ENCODE data around the gene FTH1.
"Not testable (repeated sequence)": the region's sequence is repeated elsewhere in the genome, so short reads cannot be mapped to it uniquely, and the experiment has no call there.

Gene FTH1

DNA sequence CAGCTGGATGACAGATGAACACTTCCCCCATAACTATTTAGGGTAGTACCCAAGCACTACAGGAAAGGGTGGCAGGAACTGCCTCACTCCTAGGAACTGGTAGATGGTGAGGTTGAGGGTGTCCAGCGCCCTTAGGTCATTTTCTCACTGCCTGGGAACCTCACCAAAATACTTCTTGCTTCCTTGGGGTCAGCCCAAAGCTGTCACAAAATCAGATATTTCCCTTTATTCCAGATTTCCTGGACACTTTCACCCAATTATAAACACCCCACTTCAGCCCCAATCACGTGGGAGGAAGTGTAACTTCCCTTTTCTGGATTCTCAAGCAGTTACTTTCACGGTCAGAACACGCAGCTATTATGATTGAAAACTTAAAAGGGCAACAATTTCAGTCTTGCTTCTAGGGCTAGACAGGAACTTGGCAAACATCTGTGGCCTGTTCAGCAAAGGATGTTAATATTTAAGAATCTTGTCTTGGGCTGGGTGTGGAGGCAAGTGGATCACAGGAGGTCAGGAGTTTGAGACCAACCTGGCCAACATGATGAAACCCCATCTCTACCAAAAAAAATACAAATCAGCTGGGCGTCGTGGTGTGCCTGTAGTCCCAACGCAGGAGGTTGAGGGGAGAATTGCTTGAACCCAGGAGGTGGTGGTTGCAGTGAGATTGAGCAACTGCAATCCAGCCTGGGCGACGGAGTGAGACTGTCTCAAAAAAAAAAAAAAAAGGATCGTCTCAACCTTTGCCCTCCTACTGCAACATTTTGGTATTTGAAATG lies 4.0 kb downstream of the FTH1 start:
- DNase-seq: peak; percentile 43

DNA sequence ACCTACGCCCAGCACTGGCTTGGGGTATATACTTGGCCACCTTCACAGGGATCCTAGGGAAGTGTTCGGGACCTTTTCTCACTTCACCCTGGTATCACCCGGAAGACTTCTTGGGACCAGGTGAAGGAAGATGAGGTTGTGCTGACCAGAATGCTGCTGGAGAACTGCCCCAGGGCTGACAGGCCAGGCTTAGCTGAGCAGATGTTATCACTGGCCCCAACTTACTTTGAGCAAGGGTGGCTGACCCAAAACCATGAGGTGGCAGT lies 4.5 kb downstream of the FTH1 start:
- DNase-seq: no peak

DNA sequence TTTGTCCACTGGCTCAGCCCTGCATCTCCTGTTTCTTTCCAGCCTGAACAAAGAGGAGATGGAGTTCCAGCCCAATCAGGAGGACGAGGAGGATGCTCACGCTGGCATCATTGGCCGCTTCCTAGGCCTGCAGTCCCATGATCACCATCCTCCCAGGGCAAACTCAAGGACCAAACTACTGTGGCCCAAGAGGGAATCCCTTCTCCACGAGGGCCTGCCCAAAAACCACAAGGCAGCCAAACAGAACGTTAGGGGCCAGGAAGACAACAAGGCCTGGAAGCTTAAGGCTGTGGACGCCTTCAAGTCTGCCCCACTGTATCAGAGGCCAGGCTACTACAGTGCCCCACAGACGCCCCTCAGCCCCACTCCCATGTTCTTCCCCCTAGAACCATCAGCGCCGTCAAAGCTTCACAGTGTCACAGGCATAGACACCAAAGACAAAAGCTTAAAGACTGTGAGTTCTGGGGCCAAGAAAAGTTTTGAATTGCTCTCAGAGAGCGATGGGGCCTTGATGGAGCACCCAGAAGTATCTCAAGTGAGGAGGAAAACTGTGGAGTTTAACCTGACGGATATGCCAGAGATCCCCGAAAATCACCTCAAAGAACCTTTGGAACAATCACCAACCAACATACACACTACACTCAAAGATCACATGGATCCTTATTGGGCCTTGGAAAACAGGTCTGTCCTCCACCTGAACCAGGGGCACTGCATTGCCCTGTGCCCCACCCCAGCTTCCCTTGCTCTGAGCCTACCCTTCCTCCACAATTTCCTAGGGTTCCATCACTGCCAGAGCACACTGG lies 5.0 kb downstream of the FTH1 start:
- DNase-seq: no peak

DNA sequence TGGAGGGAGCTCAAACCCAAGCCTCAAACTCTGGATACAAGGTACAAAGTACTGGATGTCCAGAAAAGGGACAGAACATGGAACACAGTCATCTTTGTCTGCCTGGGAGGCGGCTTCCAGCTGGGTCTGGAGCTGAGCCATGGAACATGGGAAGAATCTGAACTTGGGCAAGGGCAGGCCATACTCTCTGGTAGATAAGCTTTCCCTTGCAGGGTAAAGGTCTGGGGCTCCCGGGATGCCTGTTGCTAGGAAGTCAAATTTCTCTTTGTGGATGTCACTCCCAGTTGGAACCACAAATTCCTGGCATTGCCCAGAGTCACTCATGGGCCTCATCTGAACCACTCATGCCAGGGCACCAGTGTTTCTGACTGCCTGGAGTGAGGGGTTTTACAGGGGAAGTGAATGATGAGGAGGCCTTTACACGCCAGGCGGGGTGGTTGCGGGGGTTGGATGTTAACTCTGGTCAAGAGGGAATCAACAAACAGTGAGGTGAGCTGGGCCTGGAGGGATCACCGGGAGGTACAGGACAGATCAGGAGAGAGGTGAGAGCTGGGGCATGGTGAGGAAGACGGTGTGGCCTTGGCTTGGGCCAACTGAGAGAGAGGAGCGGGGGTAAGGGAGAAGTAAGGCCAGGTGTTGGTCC lies 5.7 kb downstream of the FTH1 start:
- DNase-seq: no peak

DNA sequence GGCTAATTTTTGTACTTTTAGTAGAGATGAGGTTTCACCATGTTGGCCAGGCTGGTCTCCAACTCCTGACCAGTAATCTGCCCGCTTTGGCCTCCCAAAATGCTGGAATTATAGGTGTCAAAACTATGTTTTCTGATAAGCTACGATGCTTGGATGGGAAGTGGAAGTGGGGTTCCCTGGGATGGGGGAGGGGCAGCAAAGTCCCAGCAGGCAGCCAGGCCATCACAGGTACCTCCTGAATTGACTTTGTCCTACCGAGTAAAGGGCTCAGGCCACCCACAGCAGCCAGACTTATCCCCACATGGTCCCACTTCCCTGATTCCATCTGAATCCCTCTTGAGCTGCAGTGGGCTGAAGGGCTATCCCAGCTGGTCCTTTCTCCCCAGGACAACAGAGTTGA lies 6.9 kb downstream of the FTH1 start:
- no peak for DNase-seq

DNA sequence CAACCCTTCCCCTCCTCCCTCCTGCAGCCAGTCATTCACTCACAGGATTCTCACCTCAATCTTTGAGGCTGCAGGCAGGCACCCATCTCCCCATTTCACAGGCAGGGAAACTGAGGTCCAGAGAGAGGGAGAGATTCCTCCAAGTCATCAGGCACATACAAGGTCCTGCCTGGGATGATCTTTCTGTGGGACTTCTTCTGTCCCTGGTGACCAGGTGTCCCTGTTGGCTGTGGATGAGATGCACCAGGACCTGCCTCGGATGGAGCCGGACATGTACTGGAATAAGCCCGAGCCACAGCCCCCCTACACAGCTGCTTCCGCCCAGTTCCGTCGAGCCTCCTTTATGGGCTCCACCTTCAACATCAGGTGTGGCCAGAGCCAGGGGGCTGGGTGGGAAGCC lies 7.8 kb downstream of the FTH1 start:
- DNase-seq: no peak

DNA sequence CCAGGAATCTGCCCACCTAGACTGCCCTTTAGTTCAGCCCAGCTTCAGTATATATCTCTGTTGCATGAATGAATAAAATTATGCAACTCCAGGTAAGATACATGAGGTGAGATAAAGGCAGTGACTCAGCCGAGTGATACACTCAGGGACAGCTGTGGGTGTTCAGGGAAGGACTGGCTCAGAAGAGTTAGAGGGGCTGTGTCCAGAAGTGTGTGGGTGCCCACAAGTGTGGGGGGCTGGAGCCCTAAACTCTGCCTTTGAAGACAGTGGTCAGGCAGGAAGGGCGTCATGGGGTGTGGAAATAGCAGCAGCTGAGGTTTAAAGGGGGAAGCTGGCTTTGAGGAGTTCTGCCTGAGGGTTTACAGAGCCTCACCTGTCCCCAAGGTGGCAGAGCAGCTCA lies 8.3 kb downstream of the FTH1 start:
- no peak for DNase-seq

DNA sequence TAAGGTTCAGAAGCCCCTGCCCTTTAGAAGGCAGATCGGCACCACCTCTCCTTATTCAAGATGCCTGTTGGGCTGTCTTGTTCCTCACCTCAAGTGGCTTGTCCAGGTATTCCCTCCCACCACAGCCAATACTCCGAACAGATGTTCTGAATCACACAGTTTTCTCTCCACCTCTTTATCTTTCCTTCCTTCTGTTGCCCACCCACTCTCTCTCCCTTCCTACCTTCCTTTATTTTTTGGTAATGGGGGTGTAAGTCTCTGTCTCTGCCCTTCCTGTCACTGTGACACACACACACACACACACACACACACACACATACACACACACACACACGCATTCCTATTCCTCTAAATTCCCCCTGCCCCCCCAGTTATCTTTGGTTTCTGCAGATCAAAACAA lies 8.8 kb downstream of the FTH1 start:
- no peak for DNase-seq

DNA sequence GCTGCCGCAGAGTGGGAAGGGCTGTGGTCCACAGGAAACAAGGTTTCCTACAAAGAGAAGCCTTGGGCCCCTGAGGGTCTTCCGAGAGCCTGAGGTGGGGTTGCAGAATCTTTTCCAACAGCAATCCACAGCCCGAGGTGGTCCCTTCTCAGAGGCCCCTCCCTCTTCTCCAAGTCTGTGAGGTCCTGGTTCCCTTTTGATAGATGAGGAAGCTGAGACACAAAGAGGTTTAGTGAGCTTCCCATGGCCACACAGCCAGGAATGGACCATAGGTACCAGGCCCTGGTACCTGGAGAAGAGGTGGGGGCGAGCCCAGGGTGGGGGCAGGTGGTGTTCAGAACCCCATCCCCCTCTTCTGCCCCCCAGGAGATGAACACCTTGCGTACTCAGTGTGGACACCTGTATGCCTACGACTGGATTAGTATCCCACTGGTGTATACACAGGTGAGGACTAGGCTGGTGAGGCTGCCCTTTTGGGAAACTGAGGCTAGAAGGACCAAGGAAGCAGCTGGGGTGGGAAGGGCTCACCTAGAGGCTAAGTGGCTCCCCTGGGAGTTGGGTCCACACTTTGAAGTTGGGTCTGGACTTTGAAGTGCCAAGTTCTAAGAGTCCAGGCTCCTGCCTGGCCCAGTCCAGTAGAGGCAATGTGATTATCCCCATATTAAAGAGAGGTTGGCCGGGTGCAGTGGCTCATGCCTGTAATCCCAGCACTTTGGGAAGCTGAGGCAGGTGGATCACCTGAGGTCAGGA lies 10.2 kb downstream of the FTH1 start:
- no peak for DNase-seq

DNA sequence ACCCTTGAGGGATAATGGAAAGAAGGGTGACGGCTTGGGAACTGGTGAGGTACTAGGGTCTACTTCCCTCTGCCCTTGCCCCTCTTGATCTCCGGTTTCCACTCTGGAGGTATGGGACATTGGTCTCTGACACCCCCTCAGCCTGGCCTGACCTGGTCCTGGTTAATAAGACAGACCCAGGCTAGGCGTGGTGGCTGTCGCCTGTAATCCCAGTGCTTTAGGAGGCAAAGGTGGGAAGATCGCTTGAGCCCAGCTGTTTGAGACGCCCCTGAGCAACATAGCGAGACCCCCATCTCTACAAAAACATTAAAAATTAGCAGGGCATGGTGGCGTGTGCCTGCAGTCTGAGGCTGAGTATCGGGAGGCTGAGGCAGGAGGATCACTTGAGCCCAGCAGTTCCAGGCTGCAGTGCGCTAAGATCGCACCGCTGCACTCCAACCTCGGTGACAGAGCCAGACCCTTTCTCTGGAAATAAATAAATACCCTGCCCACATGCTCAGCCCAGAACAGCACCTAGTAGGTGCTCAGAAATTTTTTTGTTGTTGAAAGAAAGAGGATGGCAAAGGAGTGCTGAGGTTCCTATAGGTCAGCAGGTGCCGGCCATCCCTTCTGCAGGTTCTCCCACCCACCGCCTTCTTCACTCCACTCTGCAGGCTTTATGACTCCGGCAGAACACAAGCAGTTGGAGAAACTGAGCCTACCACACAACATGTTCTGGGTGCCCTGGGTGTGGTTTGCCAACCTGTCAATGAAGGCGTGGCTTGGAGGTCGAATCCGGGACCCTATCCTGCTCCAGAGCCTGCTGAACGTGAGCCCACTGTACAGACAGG lies 11.0 kb downstream of the FTH1 start:
- DNase-seq: no peak

DNA sequence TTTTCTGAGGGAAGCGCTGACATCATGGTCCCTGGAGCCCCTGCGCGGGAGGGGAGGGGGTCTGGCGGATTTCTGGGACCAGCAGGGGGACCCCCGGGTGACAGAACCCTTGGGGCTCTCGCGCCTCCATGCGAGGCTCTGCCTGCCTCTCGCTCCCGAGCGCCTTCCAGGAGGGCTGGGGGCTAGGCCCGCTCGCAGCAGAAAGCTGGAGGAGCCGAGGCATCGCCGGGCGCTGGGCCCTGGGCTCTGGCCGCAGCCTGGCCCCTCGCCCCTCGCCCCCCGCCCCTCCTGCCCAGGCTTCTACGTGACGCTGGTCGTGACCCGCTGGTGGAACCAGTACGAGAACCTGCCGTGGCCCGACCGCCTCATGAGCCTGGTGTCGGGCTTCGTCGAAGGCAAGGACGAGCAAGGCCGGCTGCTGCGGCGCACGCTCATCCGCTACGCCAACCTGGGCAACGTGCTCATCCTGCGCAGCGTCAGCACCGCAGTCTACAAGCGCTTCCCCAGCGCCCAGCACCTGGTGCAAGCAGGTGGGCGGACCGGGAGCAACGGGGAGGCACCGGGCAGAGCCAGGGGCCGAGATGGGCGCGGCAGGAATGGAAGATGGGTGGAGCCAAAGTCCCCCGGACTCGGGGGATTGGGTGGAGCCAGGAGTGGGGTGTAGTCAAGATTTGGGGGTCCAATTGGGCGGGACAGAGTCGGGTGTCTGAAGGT lies 11.9 kb downstream of the FTH1 start:
- peak; percentile 27 for DNase-seq

DNA sequence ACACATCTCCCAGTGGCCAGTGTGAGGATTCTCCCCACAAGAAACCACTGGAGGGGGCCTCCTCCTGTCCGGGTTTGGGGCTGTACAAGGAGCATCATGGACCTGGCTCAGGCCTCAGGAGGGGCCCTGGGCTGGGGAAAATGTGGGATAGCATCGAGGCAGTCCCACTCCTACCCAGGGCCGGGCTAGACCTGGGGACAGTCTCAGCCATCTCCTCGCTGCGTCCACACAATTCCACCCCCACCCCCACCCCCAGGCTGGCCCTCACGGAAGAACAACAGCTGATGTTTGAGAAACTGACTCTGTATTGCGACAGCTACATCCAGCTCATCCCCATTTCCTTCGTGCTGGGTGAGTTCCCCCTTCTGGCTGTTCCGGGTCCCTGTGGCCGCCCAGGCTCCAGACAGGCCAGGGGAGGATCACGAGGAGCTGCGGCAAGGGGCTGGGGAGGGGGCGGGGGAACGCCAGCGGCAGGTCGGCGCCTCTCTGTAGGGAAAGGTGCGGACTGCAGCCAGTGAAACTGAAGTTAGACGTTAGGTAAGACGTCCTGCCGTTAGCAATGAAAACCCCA lies 12.5 kb downstream of the FTH1 start:
- no peak for DNase-seq

DNA sequence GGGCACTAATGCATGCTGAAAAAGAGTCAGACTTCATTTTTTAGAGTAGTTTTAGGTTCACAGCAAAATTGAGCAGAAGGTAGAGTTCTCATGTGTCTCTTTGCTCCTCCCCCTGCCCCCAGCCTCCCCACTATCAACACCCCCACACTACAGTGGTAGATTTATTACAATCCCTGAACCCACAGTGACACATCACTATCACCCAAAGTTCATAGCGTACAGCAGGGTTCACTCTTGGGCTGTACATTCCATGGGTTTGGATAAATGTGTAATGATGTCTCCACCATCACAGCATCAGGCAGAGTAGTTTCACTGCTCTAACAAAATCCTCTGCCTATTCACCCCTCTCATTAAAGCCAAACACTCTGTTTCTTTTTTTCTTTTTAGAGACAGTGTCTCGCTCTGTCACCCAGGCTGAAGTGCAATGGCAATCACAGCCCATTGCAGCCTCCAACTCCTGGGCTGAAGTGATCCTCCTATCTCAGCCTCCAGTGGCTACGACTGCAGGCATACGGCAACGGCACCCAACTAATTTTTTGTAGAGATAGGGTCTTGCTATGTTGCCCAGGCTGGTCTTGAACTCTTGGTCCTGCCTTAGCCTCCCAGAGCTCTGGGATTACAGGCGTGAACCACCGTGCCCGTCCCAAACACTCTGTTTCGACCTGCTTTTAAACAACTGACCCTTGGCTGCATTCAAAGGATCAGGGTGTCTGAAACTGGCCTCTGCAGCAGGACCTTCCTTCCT lies 13.2 kb downstream of the FTH1 start:
- DNase-seq: no peak

DNA sequence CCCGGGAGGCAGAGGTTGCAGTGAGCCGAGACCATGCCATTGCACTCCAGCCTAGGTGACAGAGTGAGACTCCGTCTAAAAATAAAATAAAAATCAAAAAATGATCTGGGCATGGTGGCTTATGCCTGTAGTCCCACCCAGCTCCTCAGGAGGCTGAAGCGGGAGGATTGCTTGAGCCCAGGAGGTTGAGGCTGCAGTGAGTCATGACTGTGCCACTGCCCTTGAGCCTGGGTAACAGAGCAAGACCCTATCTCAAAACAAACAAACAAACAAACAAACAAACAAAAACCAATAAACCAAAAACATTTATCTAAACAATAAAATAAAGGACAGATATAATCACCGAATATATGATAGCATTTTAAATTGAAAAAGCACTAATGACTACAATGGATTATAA lies 13.8 kb downstream of the FTH1 start:
- DNase-seq: not testable (repeated sequence)

DNA sequence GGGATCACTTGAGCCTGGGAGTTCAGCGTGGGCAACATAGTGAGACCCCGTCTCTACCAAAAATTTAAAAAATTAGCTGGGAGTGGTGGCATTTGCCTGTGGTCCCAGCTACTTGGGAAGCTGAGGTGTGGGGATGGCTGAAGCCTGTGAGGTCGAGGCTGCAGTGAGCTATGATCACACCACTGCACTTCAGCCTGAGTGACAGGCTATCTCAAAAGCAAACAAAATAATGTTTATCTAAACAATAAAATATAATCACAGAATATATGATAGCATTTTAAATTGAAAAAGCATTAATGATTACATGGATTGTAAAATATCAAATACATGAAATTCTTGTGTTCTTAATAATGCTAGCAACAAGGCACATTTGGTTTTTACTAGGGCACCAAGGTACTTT lies 14.6 kb downstream of the FTH1 start:
- no peak for DNase-seq

DNA sequence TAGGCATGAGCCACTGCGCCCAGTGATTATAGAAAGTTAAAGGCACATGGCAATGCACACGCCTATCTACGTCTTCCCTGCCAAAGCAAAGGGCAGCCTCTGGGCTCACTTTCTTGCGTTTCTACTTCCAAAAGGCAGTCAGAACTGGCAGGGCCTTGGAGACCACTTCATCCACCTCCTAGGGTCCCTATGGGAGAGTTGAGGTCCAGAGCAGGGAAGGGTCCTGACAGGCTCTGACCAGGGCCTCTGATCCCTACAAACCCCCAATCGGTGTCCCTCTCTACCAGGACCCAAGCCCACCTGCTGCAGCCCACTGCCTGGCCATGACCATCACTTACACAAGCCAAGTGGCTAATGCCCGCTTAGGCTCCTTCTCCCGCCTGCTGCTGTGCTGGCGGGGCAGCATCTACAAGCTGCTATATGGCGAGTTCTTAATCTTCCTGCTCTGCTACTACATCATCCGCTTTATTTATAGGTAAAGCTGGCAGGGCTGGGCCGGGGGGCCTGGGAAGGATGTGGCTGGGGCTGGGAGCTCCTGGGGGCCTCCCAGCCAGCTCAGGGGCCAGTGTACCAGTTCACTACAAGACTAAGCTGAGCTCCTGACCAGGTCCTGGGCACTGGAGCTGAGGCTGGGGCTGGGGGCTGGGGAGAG lies 15.8 kb downstream of the FTH1 start:
- no peak for DNase-seq

DNA sequence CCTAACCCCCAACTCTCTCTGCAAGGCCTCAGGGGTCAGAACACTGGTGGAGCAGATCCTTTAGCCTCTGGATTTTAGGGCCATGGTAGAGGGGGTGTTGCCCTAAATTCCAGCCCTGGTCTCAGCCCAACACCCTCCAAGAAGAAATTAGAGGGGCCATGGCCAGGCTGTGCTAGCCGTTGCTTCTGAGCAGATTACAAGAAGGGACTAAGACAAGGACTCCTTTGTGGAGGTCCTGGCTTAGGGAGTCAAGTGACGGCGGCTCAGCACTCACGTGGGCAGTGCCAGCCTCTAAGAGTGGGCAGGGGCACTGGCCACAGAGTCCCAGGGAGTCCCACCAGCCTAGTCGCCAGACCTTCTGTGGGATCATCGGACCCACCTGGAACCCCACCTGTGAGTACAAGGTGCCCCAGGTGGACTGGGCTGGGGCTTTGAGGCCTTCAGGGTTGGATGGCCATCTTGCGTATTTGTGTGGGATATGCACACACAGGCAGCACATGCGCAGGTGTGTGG lies 17.3 kb downstream of the FTH1 start, which contains the start of gene BEST1:
TSS of gene BEST1 (plus strand) at position 317 of the 513 bp plus-strand sequence. CDS start 1,456 bp downstream, outside the sequence.
- DNase-seq: no peak

DNA sequence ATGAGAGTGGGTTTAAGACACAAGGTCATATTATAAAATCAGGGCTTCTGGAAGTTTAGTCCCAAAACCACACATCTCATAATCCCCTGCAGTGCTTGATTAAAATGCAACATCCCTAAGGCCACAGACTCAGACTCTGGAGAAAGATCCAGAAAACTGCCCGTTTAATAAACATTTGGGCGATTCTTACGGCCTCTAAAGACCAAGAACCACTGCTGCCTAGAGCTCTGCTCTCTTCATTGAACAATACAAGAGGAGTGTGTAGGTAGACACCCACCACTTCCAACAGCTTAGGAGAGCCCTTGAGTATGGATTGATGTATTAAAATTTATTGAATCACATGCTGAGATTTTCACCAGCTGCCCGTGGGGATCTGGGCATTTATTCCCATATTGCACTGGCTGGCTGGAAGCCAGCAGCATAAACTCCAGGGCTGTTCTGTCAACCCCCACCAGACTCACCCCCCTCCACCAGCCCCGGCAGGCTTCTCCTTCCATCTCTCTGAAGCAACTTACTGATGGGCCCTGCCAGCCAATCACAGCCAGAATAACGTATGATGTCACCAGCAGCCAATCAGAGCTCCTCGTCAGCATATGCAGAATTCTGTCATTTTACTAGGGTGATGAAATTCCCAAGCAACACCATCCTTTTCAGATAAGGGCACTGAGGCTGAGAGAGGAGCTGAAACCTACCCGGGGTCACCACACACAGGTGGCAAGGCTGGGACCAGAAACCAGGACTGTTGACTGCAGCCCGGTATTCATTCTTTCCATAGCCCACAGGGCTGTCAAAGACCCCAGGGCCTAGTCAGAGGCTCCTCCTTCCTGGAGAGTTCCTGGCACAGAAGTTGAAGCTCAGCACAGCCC lies 18.0 kb downstream of the FTH1 start:
- no peak for DNase-seq

DNA sequence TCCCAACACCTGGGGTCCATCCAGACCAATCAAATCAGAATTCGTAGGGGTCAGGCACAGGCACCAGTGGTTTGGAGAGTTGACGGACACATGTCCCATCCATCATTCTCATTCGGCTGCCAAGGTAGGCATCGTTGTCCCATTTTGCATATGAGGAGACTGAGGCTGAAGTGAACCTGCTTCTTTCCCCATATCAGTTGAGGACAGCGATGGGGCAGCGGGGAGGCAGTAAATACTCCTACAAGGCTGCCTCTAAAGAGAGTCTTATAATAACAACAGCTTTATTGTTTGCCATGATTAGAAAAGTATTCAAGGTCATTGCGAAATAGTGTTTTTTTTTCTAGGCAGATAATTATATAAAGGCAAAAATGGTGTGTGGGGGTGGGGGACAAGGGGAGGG lies 18.9 kb downstream of the FTH1 start:
- DNase-seq: no peak
